ENCODE results near the gene SORL1.
"Not testable (repeated sequence)": the region's sequence is repeated elsewhere in the genome, so short reads cannot be mapped to it uniquely, and the experiment has no call there.

The SORL1 gene

GRCh38 chr11:121472312-121472711, 20.2 kb downstream of the SORL1 start:
- Mint-ChIP-seq H3K36me3 (ENCODE audit: low read depth) (peaks cover 33% of the 10 kb centered on the region), H3K4me1 (ENCODE audit: low read depth) (peaks cover 95% of the 10 kb centered on the region), H3K9me3 (no peaks in the 10 kb centered on the region), H3K27me3 (no peaks in the 10 kb centered on the region), H3K27ac (peak overlapping the region; percentile 56), H3K4me3 (peak overlapping the region; percentile 12)

GRCh38 chr11:121473064-121473777, 21.1 kb downstream of the SORL1 start:
- no peaks in the 10 kb centered on the region for H3K27me3 Mint-ChIP-seq
- peaks cover 36% of the 10 kb centered on the region for H3K36me3 Mint-ChIP-seq (ENCODE audit: low read depth)
- H3K4me1 Mint-ChIP-seq (ENCODE audit: low read depth) = peaks cover 92% of the 10 kb centered on the region
- H3K27ac Mint-ChIP-seq = peak overlapping the region; percentile 56
- H3K4me3 Mint-ChIP-seq = peak overlapping the region; percentile 24
- H3K9me3 Mint-ChIP-seq = no peaks in the 10 kb centered on the region

- peaks cover 92% of the 10 kb centered on the region for H3K4me1 Mint-ChIP-seq (ENCODE audit: low read depth)
- no peaks in the 10 kb centered on the region for H3K9me3 Mint-ChIP-seq
- H3K36me3 Mint-ChIP-seq (ENCODE audit: low read depth) = peaks cover 46% of the 10 kb centered on the region
- peak overlapping the region; percentile 2 for H3K27ac Mint-ChIP-seq
- no peak overlapping the region for H3K4me3 Mint-ChIP-seq
- no peaks in the 10 kb centered on the region for H3K27me3 Mint-ChIP-seq
Observed at GRCh38 chr11:121474680-121475079, 22.6 kb downstream of the SORL1 start.

GRCh38 chr11:121476379-121477032, 24.4 kb downstream of the SORL1 start:
- Mint-ChIP-seq H3K27me3 (no peaks in the 10 kb centered on the region), H3K4me3 (no peak overlapping the region), H3K36me3 (ENCODE audit: low read depth) (peaks cover 30% of the 10 kb centered on the region), H3K4me1 (ENCODE audit: low read depth) (peaks cover 76% of the 10 kb centered on the region), H3K27ac (peak overlapping the region; percentile 54), H3K9me3 (no peaks in the 10 kb centered on the region)

- Mint-ChIP-seq H3K27ac (no peak overlapping the region), H3K4me1 (ENCODE audit: low read depth) (peaks cover 74% of the 10 kb centered on the region), H3K27me3 (no peaks in the 10 kb centered on the region), H3K9me3 (no peaks in the 10 kb centered on the region), H3K36me3 (ENCODE audit: low read depth) (peaks cover 23% of the 10 kb centered on the region), H3K4me3 (no peak overlapping the region)
Observed at GRCh38 chr11:121478226-121478894, 26.2 kb downstream of the SORL1 start.

GRCh38 chr11:121478895-121479697, 27.0 kb downstream of the SORL1 start:
- H3K4me1 Mint-ChIP-seq (ENCODE audit: low read depth) = peaks cover 75% of the 10 kb centered on the region
- peaks cover 1% of the 10 kb centered on the region for H3K9me3 Mint-ChIP-seq
- no peak overlapping the region for H3K4me3 Mint-ChIP-seq
- peaks cover 29% of the 10 kb centered on the region for H3K36me3 Mint-ChIP-seq (ENCODE audit: low read depth)
- H3K27me3 Mint-ChIP-seq = no peaks in the 10 kb centered on the region
- H3K27ac Mint-ChIP-seq = no peak overlapping the region

GRCh38 chr11:121479698-121480238, 27.7 kb downstream of the SORL1 start:
- Mint-ChIP-seq H3K9me3 (peaks cover 4% of the 10 kb centered on the region), H3K36me3 (ENCODE audit: low read depth) (peaks cover 34% of the 10 kb centered on the region), H3K27me3 (no peaks in the 10 kb centered on the region), H3K4me1 (ENCODE audit: low read depth) (peaks cover 74% of the 10 kb centered on the region), H3K4me3 (no peak overlapping the region), H3K27ac (no peak overlapping the region)

- Mint-ChIP-seq H3K4me1 (ENCODE audit: low read depth) (peaks cover 68% of the 10 kb centered on the region), H3K27ac (peak overlapping the region; percentile 95), H3K36me3 (ENCODE audit: low read depth) (peaks cover 42% of the 10 kb centered on the region), H3K4me3 (peak overlapping the region; percentile 82)
- H3K9me3 Mint-ChIP-seq, H3K27me3 Mint-ChIP-seq: not testable (repeated sequence)
Observed at GRCh38 chr11:121481484-121482230, 29.5 kb downstream of the SORL1 start.

GRCh38 chr11:121482231-121483129, 30.4 kb downstream of the SORL1 start:
- H3K27me3 Mint-ChIP-seq = no peaks in the 10 kb centered on the region

GRCh38 chr11:121483805-121484480, 31.8 kb downstream of the SORL1 start:
- Mint-ChIP-seq H3K9me3 (peaks cover 4% of the 10 kb centered on the region), H3K4me1 (ENCODE audit: low read depth) (peaks cover 47% of the 10 kb centered on the region), H3K27me3 (no peaks in the 10 kb centered on the region), H3K4me3 (peak overlapping the region; percentile 82), H3K36me3 (ENCODE audit: low read depth) (peaks cover 46% of the 10 kb centered on the region), H3K27ac (peak overlapping the region; percentile 95)

More at GRCh38 chr11:121482231-121483129, 30.4 kb downstream of the SORL1 start:
- Mint-ChIP-seq H3K4me1 (ENCODE audit: low read depth) (peaks cover 60% of the 10 kb centered on the region), H3K27ac (peak overlapping the region; percentile 95), H3K4me3 (peak overlapping the region; percentile 82), H3K9me3 (peaks cover 4% of the 10 kb centered on the region), H3K36me3 (ENCODE audit: low read depth) (peaks cover 48% of the 10 kb centered on the region)

GRCh38 chr11:121485216-121485615, 33.1 kb downstream of the SORL1 start:
- no peak overlapping the region for H3K27ac Mint-ChIP-seq
- peaks cover 52% of the 10 kb centered on the region for H3K36me3 Mint-ChIP-seq (ENCODE audit: low read depth)
- H3K4me1 Mint-ChIP-seq (ENCODE audit: low read depth) = peaks cover 47% of the 10 kb centered on the region

GRCh38 chr11:121486054-121486453, 33.9 kb downstream of the SORL1 start:
- H3K4me3 Mint-ChIP-seq = no peak overlapping the region
- H3K4me1 Mint-ChIP-seq (ENCODE audit: low read depth) = peaks cover 51% of the 10 kb centered on the region
- H3K27me3 Mint-ChIP-seq = no peaks in the 10 kb centered on the region
- peak overlapping the region; percentile 31 for H3K27ac Mint-ChIP-seq
- H3K36me3 Mint-ChIP-seq (ENCODE audit: low read depth) = peaks cover 54% of the 10 kb centered on the region
- H3K9me3 Mint-ChIP-seq = peaks cover 4% of the 10 kb centered on the region

More at GRCh38 chr11:121485216-121485615, 33.1 kb downstream of the SORL1 start:
- Mint-ChIP-seq H3K9me3 (peaks cover 4% of the 10 kb centered on the region), H3K4me3 (no peak overlapping the region), H3K27me3 (no peaks in the 10 kb centered on the region)

Measured in stimulated activated naive CD8-positive, alpha-beta T cell treated with anti-CD3 and anti-CD28 coated beads, Interleukin-15, Interleukin-2, amounts not matched to agents 100 ng/mL and 50 ng/mL, for 24 hours (primary cell).